ENCODE data around the gene FBXO31.
A peak's percentile ranks its signal among the peaks of the same experiment; 100 is the strongest.

FBXO31 gene

GRCh38 chr16:87383505-87384161, at the start of gene FBXO31:
TSS of gene FBXO31 (minus strand) at chr16:87383776. CDS start at chr16:87383744, 32 bp downstream.
- peak; percentile 94 for DNase-seq (ENCODE audit: low read depth)

GRCh38 chr16:87432330-87432915, 48.8 kb upstream of the FBXO31 start:
- DNase-seq (ENCODE audit: low read depth), result no peak

GRCh38 chr16:87431926-87432325, 48.4 kb upstream of the FBXO31 start:
- peak; percentile 85 for DNase-seq (ENCODE audit: low read depth)

- no peak for DNase-seq (ENCODE audit: low read depth)
Observed at GRCh38 chr16:87426423-87427215, 43.0 kb upstream of the FBXO31 start.

- no peak for DNase-seq (ENCODE audit: low read depth)
Observed at GRCh38 chr16:87425941-87426340, 42.4 kb upstream of the FBXO31 start.

- DNase-seq (ENCODE audit: low read depth), result no peak
Observed at GRCh38 chr16:87424266-87424665, 40.7 kb upstream of the FBXO31 start.

- no peak for DNase-seq (ENCODE audit: low read depth)
Observed at GRCh38 chr16:87423429-87423828, 39.9 kb upstream of the FBXO31 start.

GRCh38 chr16:87422106-87422505, 38.5 kb upstream of the FBXO31 start:
- DNase-seq (ENCODE audit: low read depth), result no peak

GRCh38 chr16:87421003-87421912, 37.7 kb upstream of the FBXO31 start:
- no peak for DNase-seq (ENCODE audit: low read depth)

- no peak for DNase-seq (ENCODE audit: low read depth)
Observed at GRCh38 chr16:87420026-87421002, 36.7 kb upstream of the FBXO31 start.

GRCh38 chr16:87418644-87419043, 35.1 kb upstream of the FBXO31 start:
- no peak for DNase-seq (ENCODE audit: low read depth)

GRCh38 chr16:87418216-87418615, 34.6 kb upstream of the FBXO31 start:
- no peak for DNase-seq (ENCODE audit: low read depth)

GRCh38 chr16:87417528-87417910, 33.9 kb upstream of the FBXO31 start:
- no peak for DNase-seq (ENCODE audit: low read depth)

GRCh38 chr16:87416826-87417527, 33.4 kb upstream of the FBXO31 start:
- peak; percentile 78 for DNase-seq (ENCODE audit: low read depth)

- no peak for DNase-seq (ENCODE audit: low read depth)
Observed at GRCh38 chr16:87415441-87415840, 31.9 kb upstream of the FBXO31 start.

- DNase-seq (ENCODE audit: low read depth), result peak; percentile 48
Observed at GRCh38 chr16:87414251-87414680, 30.7 kb upstream of the FBXO31 start.

- no peak for DNase-seq (ENCODE audit: low read depth)
Observed at GRCh38 chr16:87412996-87413421, 29.4 kb upstream of the FBXO31 start.

- DNase-seq (ENCODE audit: low read depth), result no peak
Observed at GRCh38 chr16:87412371-87412995, 28.9 kb upstream of the FBXO31 start.

- no peak for DNase-seq (ENCODE audit: low read depth)
Observed at GRCh38 chr16:87411375-87412271, 28.0 kb upstream of the FBXO31 start.

All from ELR (cell line).